GM12801 (cell line): Measurements from ENCODE around the gene DPYSL3.

Experiments
- TF ChIP-seq, protein P1 (sequence below): IDR thresholded peaks from one replicate; pipeline ENCODE4 v1.5.1; 2011; ENCODE audit warnings: control low read depth; ENCODE audit not compliant: insufficient read length; ENCODE audit errors: extremely low read depth

Gene DPYSL3

DNA sequence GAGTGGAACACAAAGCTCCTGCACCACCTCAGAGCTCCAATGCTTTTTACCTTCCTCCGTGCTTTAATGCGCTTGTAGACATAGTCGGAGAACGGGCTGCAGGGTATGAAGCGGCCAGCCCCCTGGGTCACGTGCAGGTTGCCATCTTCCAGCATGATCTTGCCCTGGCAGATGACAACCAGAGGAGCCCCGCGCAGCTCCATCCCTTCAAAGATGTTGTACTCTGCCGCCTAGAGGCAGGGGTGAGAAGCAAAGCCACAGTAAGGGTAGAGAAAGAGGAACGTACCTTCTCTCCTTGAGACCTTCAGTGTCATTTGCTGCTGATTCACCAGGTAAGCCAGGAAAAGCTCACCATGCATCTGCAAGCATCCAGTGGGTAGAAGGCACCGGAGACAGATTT, 112.3 kb downstream of the DPYSL3 start:
- TF ChIP-seq, protein P1, sequence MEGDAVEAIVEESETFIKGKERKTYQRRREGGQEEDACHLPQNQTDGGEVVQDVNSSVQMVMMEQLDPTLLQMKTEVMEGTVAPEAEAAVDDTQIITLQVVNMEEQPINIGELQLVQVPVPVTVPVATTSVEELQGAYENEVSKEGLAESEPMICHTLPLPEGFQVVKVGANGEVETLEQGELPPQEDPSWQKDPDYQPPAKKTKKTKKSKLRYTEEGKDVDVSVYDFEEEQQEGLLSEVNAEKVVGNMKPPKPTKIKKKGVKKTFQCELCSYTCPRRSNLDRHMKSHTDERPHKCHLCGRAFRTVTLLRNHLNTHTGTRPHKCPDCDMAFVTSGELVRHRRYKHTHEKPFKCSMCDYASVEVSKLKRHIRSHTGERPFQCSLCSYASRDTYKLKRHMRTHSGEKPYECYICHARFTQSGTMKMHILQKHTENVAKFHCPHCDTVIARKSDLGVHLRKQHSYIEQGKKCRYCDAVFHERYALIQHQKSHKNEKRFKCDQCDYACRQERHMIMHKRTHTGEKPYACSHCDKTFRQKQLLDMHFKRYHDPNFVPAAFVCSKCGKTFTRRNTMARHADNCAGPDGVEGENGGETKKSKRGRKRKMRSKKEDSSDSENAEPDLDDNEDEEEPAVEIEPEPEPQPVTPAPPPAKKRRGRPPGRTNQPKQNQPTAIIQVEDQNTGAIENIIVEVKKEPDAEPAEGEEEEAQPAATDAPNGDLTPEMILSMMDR, result no peak

- TF ChIP-seq, protein P1, result no peak
These were observed 113.6 kb downstream of the DPYSL3 start for GRCh38 chr5:147396070-147396823.

- TF ChIP-seq, protein P1, result no peak
These were observed 115.8 kb downstream of the DPYSL3 start for GRCh38 chr5:147393874-147394672.

GRCh38 chr5:147391781-147392180, 118.1 kb downstream of the DPYSL3 start:
- TF ChIP-seq, protein P1, result no peak

DNA sequence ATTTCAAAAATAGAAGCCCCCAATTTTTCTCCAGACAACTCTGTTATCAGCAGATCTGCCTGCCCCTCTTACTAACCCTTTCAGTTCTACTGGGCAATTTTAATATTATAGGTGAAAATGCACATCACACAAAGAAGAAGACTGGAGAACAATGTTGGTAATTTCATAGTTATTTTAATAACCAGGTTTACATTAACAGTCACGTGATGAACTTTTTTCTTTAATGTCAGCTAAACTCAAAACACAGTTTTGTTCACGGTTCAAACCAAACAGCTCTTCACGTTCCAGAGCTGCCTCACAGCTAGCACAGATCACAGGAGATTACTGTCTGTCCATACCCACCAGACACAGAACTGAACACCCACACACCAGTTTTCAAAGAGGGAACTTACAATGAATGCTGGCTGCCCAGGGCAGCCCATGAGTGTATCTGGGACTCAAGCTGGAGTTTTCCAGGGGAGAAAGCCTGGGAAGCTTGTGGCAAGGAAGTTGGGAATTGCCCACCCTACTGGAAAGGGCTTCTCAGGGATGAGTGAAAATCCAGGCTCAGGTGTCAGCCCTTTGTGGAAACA, 119.1 kb downstream of the DPYSL3 start:
- TF ChIP-seq, protein P1, result no peak

- TF ChIP-seq, protein P1, result no peak
These were observed 121.4 kb downstream of the DPYSL3 start for GRCh38 chr5:147388184-147389108.

- TF ChIP-seq, protein P1, result no peak
These were observed 122.8 kb downstream of the DPYSL3 start for GRCh38 chr5:147387109-147387508.
